GF-D8 (cell line): ENCODE results near the gene SWAP70.

Source experiments
- DNase-seq: peaks from one replicate; lab custom pipeline; 2025; lab: John Stamatoyannopoulos, UW

Gene SWAP70

DNA sequence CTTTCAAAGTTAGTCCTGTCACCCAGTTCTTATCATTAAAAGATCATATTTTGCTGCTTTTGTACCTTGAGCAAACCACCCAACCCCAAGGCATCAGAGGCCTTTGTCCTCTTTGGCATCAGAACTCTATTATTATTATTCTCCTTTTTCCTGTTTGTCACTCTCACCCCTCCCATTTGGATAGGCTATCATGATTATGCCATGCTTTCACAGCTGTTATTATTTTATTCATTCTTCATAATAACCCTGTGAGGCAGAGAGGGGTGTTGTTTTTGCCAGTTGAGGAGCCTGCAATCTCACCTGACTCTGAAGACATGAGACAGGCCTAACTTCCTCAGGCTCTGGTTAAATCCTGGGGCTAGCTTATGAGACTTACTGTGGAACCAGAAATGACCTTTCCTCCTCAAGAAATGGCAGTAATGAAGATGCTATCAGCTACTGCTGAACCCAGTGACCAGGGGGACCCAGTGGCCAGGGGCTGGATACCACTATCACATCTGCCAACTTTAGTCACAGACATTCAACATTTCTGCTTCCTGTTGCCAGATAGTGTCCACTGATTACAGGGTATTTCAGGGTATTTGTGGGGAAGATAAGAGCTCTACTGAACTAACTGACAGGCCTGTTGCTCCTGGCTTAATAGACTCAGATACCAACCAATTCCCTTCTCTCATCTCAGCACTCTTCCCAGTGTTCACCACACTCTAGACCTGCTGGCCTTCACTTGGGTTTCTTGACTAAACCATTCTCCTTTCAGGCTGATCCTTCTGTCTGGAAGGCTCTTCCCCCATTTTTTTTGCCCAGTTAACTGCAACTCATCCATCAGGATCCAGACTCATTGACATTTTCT, 11.8 kb upstream of the SWAP70 start:
- DNase-seq, result peak; percentile 34

DNA sequence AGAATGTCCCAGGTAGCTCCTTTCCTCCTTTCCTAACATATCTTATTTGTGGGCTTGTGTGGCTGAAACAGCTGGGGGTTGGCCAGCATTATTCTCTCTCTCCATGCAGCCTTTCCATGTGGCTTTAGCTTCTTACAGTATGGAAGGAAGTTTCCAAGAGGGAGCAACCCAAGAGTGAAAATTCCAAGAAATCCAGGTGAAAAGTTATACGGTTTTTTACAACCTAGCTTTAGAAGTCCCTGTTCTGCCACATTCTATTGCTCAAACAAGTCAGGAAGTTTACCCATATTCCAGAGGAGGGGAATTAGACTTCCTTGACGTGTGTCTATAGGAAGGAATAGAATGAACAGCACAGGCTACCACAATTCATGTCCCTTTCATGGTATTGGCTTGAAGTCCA, 10.0 kb upstream of the SWAP70 start:
- no peak for DNase-seq

DNA sequence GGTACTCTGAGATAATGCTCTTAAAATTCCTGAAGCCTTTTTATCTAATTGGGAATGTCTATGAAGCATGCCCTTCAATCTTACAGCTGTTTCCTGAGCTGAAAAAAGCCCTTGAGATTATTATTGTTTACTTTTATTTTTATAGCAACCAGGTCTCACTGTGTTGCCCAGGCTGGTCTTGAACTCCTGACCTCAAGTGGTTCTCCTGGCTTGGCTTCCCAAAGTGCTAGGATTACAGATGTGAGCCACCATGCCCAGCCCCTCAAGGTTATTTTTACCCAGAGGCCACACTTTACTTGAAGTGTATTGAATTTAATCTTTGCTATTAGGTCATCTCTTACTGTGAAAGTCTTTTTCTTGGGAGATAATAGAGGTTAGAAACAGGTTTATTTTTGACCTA, 7.0 kb upstream of the SWAP70 start:
- no peak for DNase-seq

GRCh38 chr11:9657531-9657930, 6.3 kb upstream of the SWAP70 start:
- no peak for DNase-seq

GRCh38 chr11:9660886-9661285, 3.0 kb upstream of the SWAP70 start:
- DNase-seq, result no peak

GRCh38 chr11:9662273-9662672, 1.6 kb upstream of the SWAP70 start:
- DNase-seq, result peak; percentile 41

- no peak for DNase-seq
Observed at GRCh38 chr11:9664276-9665171, 647 bp downstream of the SWAP70 start.

DNA sequence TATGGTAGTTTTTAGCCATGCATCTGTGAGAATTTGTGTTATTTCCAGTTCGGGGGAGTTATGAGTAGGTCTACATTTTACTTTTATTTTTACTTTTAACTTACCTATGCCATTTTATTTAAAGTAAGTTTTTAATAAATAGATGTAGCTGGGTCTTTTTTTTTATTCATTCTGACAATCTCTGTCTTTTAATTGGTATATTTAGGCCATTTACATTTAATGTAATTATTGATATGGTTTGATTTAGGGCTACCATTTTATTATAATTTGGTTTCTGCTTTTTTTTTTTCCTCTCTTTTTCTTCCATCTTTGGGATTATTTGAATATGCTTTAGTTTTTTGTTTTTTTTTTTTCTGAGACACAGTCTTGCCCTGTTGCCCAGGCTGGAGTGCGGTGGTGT, 1.9 kb downstream of the SWAP70 start:
- DNase-seq, result no peak

DNA sequence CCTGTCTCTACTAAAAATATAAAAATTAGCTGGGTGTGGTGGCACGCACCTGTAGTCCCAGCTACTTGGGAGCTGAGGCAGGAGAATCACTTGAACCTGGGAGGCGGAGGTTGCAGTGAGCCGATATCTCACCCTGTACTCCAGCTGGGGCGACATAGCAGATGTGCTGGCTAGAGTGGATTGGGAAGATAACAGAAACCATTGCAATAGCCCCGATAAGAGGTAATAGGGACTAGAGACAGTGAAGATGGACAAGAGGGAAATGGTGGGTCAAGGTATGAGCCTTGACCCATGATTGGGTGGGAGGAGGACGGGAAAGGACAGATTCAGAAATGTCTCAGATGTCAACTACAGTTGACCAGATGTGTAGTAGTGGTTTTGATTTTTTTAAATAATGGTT, 6.1 kb downstream of the SWAP70 start:
- DNase-seq, result no peak

DNA sequence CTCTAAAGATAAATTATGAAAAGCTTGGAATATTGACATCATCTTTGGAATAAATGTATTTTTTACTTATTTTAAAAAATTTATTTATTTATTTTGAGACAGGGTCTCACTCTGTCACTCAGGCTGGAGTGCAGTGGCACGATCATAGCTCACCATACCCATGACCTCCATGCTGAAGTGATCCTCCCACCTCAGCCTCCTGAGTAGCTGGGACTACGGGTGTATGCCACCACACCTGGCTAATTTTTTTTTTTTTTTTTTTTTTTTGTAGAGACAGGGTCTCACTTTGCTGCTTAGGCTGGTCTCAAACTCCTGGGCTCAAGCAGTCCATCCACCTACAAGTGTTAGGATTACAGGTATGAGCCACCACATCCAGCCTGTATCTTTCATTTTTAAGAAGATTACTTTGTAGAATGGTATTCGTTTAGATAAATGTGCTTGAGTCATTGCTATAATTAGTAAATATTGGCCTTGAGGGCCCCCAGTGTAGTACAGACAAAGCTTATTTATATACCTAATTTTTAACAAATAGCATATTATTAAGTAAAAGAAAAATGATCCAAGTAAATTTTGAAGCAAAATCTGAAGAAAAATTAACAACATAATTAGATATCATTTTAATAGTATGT, 8.5 kb downstream of the SWAP70 start:
- no peak for DNase-seq

DNA sequence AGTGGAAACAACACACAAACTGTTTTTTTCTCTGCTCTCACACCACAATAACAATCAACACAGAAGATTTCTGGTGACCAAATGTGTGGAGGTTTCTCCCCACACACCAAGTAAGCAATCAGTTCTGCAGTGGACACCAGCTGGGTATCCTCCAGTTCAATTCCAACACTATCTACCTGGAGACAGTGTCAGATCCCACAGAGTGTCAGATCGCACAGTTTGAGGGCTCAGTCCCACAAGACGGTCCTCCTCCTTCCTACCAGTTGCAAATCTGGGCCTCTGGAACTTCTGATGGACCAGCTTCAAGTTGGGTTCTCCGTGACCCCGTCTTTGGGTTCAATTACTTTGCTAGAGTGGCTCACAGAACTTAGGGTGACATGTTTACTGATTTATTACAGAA, 9.0 kb downstream of the SWAP70 start:
- DNase-seq, result no peak

- DNase-seq, result no peak
Observed at GRCh38 chr11:9675691-9676090, 11.8 kb downstream of the SWAP70 start.

DNA sequence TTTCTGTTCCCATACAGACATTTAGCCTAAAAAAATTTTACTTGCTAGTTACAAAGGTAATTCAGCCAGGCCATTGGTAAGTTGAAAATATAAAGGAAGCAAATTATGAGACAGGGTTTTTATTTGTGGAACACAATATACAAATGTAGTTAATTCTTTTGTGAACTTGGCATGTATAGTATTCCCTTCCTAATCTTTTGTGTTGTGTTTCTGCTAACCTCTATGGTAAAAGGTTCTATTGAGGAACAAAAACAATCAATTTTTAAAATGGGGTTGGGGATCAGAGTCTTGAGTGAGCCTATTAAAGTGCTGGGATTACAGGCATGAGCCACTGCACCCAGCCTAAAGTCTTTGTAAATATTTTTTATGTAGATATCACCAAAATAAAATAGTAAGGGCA, 14.1 kb downstream of the SWAP70 start:
- DNase-seq, result no peak

DNA sequence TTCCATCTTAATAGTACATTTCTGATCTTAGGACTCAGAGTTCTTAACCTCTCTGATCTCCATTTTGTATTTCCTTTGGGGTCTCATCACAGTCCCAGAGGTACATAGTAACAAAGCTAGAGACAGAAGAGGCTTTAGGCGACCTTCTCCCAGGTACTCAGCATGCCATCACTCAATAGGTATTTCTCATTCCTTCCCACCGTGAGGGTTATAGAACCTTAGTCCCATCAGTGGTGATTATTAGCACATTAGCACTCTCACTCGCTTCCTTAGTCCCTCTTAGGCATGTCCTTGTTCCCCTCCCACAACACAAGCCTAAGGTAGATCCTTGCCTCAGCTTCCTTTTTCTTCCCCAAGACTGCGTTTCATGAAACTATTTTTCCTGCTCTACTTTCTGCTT, 14.7 kb downstream of the SWAP70 start:
- no peak for DNase-seq

GRCh38 chr11:9680028-9680427, 16.2 kb downstream of the SWAP70 start:
- no peak for DNase-seq

DNA sequence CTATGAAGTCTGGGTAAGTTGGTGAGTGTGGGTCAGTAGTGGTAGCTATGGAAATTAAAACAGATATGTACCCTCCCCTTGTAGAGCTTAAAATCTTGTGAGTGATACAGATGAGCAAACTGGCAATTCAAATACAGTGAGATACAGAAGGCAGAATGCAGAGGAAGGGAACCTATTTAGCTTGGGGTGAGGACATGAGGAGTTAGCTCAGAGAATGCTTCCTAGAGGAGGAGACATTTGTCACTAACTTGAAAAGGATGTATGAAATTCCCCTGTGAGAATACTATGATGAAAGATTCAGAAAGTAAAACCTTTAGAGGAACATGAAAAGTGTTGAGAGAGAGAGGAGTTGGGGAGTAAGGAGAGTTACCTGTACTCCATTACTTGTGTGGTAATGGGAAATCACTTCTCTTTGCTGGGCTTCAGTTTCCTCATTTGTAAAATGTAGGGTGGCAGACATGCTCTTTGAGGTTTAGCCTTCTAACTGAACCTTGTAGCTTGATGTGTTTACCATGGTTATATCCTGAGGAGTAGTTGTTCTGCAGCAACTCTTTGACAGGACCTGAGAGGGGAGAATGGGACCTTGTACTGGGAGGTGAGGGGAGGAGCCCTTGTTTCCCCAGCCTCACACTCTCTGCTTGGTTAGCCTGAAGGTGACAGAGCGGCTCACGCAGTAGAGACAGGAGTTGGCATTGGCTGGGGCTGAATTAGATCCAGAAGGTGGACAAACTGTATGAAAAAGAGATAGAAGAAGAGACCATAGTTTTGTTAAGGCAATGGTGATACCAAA, 17.9 kb downstream of the SWAP70 start:
- no peak for DNase-seq

DNA sequence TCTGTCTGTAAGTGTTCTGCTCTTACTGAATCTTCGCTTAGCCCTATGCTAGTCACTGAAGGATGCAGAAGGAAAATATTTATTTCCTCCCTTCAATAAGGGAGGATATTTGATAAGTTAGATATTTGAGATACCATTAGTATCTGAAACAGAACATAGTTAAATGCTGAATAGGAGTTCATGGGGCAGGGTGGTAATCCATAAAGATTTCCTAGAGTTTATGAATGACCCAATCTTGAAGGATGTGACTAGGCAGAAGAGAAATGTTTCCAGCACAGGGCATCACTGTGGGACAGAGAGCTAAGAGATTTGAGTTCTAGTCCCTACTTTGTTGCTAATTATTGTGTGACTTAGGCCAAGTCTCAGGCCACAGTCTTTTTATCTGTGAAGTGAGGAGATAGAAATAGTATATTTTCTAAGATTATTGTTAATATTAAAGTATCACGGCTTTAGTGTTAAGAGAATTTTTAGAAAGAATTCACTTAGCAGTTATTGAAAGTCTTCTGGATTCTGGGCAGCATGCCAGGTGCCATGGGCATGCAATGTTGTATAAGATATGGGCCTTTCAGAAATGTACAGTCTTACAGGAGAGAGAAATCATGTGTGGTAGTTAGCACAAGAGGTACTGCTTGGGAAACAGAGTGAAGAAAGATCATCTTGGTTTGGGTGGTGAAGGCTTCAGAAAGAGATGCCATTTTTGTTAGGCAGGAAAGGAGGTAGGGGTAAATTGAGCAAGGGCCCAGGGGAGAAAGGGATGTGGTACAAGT, 24.0 kb downstream of the SWAP70 start:
- no peak for DNase-seq

DNA sequence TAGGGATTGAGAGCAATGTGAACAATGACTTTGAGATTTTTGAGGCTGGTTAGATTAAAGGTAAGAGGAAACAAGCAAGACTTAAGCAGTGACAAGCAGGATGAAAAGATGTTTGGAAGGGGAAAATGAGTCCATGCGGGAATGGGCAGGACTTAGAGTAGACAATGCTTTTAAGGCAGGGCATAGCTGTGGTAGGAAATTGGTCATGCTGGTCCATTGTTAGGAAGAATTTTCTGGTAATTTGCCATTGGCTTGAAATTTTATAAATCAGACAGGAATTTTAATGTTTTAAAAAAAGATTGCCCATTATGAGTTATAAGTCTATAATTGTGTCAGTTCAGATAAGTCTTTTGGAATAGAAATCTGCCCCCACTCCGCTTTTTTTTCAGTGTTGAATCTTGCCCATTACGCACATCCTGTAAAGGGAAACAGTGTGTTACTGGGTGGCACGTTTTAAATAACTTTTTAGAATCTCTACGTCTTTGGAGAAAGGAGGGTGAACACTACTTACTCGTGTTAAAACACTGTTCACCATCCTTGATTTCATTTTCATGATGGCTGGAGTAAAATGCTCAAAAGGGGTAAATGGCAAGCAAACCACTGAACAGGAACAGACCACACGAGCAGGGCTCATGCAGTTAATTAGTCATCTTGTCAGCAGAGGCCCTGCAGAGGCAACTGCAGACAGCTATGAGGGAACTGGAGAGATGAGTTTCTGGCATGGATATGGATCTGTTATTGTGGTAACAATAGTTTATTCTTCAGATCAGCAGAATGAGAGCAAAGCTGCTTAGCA, 25.0 kb downstream of the SWAP70 start:
- DNase-seq, result no peak

GRCh38 chr11:9689721-9690120, 25.8 kb downstream of the SWAP70 start:
- no peak for DNase-seq

DNA sequence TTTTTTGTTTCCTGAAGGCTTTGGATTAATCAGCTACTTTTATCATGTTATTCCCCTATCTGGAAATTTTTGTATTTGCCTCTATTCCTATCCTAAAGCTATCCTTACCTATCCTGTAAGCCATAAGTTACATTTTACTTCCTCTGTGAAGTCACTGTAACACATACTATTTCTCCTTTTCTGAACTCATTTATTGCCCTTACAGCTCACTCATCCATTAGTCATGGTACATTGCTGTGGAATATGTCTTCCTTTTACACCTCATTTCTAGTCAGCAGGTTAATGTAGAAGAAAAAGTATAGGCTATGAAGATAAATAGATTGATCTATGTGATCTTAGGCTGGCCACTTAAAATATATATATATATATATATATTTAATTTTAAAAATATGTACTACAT, 28.0 kb downstream of the SWAP70 start:
- peak; percentile 5 for DNase-seq
